GM23338 (cell line): Measurements from ENCODE around the gene CFAP299.

ENCODE experiments used
- EZH2phosphoT487 ChIP-seq: fragments of 200-600 bp; sonication (generic); IDR thresholded peaks from one replicate; pipeline ENCODE4 v1.8.1; 2018; ENCODE audit warnings: antibody characterized with exemption; ENCODE audit not compliant: unreplicated experiment
- POLR2AphosphoS5 ChIP-seq: IDR thresholded peaks from 2 replicates; pipeline ENCODE4 v1.6.1; 2016; ENCODE audit warnings: antibody characterized with exemption, low read depth

- no peak for TF ChIP-seq EZH2phosphoT487
- no peak for TF ChIP-seq POLR2AphosphoS5
Observed at GRCh38 chr4:80452768-80453167, 117.2 kb downstream of the CFAP299 start.
